Measurements from ENCODE around the gene POT1. TPM values are rescaled to one million over a fixed set of nuclear protein-coding genes. Genes with fewer than 3 reads are reported as not detected.
"Not testable (repeated sequence)": the region's sequence is repeated elsewhere in the genome, so short reads cannot be mapped to it uniquely, and the experiment has no call there.

Gene POT1, protein sequence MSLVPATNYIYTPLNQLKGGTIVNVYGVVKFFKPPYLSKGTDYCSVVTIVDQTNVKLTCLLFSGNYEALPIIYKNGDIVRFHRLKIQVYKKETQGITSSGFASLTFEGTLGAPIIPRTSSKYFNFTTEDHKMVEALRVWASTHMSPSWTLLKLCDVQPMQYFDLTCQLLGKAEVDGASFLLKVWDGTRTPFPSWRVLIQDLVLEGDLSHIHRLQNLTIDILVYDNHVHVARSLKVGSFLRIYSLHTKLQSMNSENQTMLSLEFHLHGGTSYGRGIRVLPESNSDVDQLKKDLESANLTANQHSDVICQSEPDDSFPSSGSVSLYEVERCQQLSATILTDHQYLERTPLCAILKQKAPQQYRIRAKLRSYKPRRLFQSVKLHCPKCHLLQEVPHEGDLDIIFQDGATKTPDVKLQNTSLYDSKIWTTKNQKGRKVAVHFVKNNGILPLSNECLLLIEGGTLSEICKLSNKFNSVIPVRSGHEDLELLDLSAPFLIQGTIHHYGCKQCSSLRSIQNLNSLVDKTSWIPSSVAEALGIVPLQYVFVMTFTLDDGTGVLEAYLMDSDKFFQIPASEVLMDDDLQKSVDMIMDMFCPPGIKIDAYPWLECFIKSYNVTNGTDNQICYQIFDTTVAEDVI
- total RNA-seq: 10 to 100 TPM; 13.8 to 91.6 (median 23.5) TPM

DNA sequence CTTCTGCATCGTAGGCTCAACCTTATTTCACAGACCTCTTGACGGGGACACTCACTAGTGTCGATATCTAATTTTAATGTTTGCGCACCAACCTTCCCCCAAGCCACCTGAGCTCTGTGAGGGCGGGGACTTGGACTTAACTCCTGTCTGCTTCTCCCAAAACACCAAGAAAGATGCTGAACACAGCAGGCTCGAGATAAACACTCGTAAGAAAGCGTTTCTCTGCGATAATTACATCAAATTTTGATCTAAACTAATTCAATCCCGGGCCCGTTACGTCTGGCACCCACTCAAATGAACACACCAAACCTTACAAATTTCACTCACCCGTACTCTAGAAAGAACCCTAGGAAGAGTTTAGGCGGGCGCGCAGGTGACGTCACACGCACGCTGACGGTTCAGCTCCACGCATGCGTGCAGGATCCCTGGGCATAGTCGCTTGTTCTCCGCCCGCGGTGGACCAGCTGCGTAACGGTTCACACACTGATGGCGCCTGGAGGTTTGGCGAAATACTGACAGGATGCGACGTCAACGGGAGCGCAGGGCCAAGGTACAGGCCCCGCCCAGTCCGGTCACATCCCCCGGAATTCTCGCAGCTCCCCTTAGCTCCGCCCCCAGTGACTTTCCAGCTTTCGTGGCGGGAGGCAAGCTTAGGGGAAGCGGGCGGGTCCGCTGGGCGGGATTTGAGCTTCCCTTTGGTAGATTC, at the start of gene POT1:
POT1 (minus strand) TSS at position 359 of the 706 bp plus-strand sequence. CDS start 32,652 bp downstream, outside the sequence.
- Histone ChIP-seq H3K27me3 (no peaks in the 10 kb centered on the region), H3K36me3 (no peaks in the 10 kb centered on the region), H3K4me3 (peak within 1 kb of the TSS; percentile 46 to 83), H3K9me3 (no peaks in the 10 kb centered on the region), H3K27ac (peak within 1 kb of the TSS; percentile 81 to 93), H3K4me1 (no peaks in the 10 kb centered on the region)
- intact Hi-C loops (cut with DNase I; ENCODE audit: low total_unique reads): no loop called here
- peak; percentile 99 to 100 for DNase-seq
- TF ChIP-seq POLR2A (IDR thresholded peaks at IDR 0.05): peak; percentile 45 to 53
- TF ChIP-seq, protein P1, sequence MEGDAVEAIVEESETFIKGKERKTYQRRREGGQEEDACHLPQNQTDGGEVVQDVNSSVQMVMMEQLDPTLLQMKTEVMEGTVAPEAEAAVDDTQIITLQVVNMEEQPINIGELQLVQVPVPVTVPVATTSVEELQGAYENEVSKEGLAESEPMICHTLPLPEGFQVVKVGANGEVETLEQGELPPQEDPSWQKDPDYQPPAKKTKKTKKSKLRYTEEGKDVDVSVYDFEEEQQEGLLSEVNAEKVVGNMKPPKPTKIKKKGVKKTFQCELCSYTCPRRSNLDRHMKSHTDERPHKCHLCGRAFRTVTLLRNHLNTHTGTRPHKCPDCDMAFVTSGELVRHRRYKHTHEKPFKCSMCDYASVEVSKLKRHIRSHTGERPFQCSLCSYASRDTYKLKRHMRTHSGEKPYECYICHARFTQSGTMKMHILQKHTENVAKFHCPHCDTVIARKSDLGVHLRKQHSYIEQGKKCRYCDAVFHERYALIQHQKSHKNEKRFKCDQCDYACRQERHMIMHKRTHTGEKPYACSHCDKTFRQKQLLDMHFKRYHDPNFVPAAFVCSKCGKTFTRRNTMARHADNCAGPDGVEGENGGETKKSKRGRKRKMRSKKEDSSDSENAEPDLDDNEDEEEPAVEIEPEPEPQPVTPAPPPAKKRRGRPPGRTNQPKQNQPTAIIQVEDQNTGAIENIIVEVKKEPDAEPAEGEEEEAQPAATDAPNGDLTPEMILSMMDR (IDR thresholded peaks at IDR 0.05): peak in 2 of 4 experiments; percentile 16 to 32

DNA sequence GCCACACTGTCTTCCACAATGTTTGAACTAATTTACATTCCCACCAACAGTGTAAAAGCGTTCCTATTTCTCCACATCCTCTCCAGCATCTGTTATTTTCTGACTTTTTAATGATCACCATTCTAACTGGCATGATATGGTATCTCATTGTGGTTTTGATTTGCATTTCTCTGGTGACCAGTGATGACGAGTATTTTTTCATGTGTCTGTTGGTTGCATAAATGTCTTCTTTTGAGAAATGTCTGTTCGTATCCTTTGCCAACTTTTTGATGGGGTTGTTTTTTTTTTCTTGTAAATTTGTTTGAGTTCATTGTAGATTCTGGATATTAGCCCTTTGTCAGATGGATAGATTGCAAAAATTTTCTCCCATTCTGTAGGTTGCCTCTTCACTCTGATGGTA, 45.5 kb upstream of the POT1 start:
- DNase-seq; H3K36me3 ChIP-seq; H3K4me3 ChIP-seq; H3K9me3 ChIP-seq; intact Hi-C loops (cut with DNase I; ENCODE audit: low total_unique reads); H3K4me1 ChIP-seq; H3K27ac ChIP-seq; H3K27me3 ChIP-seq: not testable (repeated sequence)

DNA sequence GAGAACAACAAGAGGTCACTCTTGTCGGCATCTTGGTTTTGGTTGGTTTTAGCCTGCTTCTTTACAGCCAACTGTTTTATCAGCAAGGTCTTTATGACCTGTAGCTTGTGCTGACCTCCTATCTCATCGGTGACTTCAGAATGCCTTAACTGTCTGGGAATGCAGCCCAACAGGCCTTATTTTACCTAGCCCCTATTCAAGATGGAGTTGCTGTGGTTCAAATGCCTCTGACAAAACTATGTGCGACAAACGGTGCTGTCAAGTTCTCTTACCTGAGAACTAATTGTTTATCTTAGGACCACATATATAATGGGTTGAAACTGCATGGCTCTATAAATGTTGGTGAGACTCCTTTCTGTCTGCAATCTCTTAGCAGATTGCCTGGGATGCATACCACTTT, 35.9 kb upstream of the POT1 start:
- no peaks in the 10 kb centered on the region for H3K36me3 ChIP-seq
- no peaks in the 10 kb centered on the region for H3K9me3 ChIP-seq
- TF ChIP-seq POLR2A (IDR thresholded peaks at IDR 0.05): no peak
- TF ChIP-seq, protein P1 (IDR thresholded peaks at IDR 0.05): no peak
- DNase-seq: no peak
- no peaks in the 10 kb centered on the region for H3K4me1 ChIP-seq
- H3K4me3 ChIP-seq: no peak overlapping the region
- no peaks in the 10 kb centered on the region for H3K27me3 ChIP-seq
- intact Hi-C loops (cut with DNase I; ENCODE audit: low total_unique reads): no loop called here
- no peak overlapping the region for H3K27ac ChIP-seq

DNA sequence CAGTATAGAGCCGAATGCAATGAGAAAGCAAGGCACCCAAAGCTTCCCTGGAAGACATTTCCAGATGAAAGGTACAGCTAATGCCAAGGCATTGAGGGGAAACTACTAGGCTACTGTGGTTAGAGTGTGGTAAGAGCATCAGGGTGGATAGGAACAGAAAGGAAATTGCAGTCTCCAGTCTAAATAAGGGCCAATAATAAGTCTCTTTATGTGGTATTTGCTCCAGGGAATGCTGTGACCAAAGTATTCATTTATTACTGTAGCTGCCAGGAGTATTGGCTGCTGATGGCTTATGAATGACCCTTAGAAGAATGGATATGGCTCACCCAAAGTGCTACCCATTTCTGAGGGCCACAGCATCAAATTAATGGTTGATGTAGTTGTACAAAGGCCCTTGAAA, 30.1 kb upstream of the POT1 start:
- Histone ChIP-seq H3K36me3 (no peaks in the 10 kb centered on the region), H3K27ac (no peak overlapping the region), H3K4me1 (no peaks in the 10 kb centered on the region), H3K9me3 (no peaks in the 10 kb centered on the region), H3K27me3 (no peaks in the 10 kb centered on the region), H3K4me3 (no peak overlapping the region)
- DNase-seq: no peak
- TF ChIP-seq, protein P1 (IDR thresholded peaks at IDR 0.05): no peak
- no peak for TF ChIP-seq POLR2A (IDR thresholded peaks at IDR 0.05)
- intact Hi-C loops (cut with DNase I; ENCODE audit: low total_unique reads): no loop called here

DNA sequence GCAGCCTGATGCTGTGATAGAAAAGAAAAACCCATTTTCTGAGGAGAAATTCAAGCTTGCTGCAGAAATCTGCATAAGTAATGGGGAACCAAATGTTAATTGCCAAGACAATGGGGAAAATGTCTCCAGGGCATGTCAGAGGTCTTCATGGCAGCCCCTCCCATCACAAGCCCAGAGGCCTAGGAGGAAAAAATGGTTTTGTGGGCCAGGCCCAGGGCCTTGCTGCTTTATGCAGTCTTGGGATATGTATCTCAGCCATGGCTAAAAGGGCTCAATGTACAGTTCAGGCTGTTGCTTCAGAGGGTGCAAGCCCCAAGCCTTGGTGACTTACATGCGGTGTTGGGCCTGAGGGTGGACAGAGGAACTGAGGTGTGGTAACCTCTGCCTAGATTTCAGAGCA, 28.3 kb upstream of the POT1 start:
- H3K27me3 ChIP-seq; H3K27ac ChIP-seq; intact Hi-C loops (cut with DNase I; ENCODE audit: low total_unique reads); H3K36me3 ChIP-seq; H3K9me3 ChIP-seq; H3K4me1 ChIP-seq; H3K4me3 ChIP-seq; DNase-seq: not testable (repeated sequence)

DNA sequence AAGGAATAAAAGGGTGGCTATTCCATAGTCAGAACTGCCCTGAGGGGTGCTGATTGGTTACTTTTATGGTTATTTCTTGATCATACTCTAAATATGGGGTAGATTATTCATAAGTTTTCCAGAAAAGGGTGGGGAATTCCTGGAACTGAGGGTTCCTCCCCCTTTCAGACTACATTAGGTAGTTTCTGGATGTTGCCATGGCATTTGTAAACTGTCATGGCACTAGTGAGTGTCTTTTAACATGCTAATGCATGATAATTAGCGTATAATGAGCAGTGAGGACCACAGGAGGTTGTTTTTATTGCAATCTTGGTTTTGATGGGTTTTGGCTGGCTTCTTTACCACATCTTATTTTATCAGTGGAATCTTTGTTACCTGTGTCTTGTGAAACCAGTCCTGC, 26.5 kb upstream of the POT1 start:
- H3K27me3 ChIP-seq: no peaks in the 10 kb centered on the region
- TF ChIP-seq, protein P1 (IDR thresholded peaks at IDR 0.05): no peak
- TF ChIP-seq POLR2A (IDR thresholded peaks at IDR 0.05): no peak

More for the DNA sequence above, 26.5 kb upstream of the POT1 start:
- Histone ChIP-seq H3K36me3 (no peaks in the 10 kb centered on the region), H3K9me3 (no peaks in the 10 kb centered on the region), H3K4me3 (no peak overlapping the region), H3K4me1 (no peaks in the 10 kb centered on the region), H3K27ac (no peak overlapping the region)
- no peak for DNase-seq
- intact Hi-C loops (cut with DNase I; ENCODE audit: low total_unique reads): no loop called here
